Measurements from ENCODE around the gene PLPP7.

DNA sequence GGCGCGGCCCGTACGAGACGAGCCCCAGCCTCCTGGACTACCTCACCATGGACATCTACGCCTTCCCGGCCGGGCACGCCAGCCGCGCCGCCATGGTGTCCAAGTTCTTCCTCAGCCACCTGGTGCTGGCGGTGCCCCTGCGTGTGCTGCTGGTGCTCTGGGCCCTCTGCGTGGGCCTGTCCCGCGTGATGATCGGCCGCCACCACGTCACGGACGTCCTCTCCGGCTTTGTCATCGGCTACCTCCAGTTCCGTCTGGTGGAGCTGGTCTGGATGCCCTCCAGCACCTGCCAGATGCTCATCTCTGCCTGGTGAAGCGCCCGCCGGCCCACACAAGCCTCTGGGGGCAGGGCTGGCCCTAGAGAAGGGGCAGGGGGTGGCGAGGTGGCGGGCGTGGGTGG lies 18.5 kb downstream of the PLPP7 start:
- TF ChIP-seq, protein P1, sequence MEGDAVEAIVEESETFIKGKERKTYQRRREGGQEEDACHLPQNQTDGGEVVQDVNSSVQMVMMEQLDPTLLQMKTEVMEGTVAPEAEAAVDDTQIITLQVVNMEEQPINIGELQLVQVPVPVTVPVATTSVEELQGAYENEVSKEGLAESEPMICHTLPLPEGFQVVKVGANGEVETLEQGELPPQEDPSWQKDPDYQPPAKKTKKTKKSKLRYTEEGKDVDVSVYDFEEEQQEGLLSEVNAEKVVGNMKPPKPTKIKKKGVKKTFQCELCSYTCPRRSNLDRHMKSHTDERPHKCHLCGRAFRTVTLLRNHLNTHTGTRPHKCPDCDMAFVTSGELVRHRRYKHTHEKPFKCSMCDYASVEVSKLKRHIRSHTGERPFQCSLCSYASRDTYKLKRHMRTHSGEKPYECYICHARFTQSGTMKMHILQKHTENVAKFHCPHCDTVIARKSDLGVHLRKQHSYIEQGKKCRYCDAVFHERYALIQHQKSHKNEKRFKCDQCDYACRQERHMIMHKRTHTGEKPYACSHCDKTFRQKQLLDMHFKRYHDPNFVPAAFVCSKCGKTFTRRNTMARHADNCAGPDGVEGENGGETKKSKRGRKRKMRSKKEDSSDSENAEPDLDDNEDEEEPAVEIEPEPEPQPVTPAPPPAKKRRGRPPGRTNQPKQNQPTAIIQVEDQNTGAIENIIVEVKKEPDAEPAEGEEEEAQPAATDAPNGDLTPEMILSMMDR (IDR thresholded peaks at IDR 0.05; ENCODE audit: low read depth, low read length, missing input control): no peak
- TF ChIP-seq JUND (IDR thresholded peaks at IDR 0.05): no peak
- TF ChIP-seq YY1 (IDR thresholded peaks at IDR 0.05): no peak
- no peak for TF ChIP-seq EGR1 (IDR thresholded peaks at IDR 0.05; ENCODE audit: low read depth in 2 of 2)
- TF ChIP-seq RXRA (IDR thresholded peaks at IDR 0.05): no peak
- no peak for TF ChIP-seq SP1 (IDR thresholded peaks at IDR 0.05)
- no peak for TF ChIP-seq TAF1 (conservative IDR thresholded peaks at IDR 0.05)
- TF ChIP-seq, protein P2, sequence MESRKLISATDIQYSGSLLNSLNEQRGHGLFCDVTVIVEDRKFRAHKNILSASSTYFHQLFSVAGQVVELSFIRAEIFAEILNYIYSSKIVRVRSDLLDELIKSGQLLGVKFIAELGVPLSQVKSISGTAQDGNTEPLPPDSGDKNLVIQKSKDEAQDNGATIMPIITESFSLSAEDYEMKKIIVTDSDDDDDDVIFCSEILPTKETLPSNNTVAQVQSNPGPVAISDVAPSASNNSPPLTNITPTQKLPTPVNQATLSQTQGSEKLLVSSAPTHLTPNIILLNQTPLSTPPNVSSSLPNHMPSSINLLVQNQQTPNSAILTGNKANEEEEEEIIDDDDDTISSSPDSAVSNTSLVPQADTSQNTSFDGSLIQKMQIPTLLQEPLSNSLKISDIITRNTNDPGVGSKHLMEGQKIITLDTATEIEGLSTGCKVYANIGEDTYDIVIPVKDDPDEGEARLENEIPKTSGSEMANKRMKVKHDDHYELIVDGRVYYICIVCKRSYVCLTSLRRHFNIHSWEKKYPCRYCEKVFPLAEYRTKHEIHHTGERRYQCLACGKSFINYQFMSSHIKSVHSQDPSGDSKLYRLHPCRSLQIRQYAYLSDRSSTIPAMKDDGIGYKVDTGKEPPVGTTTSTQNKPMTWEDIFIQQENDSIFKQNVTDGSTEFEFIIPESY (IDR thresholded peaks at IDR 0.05): no peak
- TF ChIP-seq GABPA (IDR thresholded peaks at IDR 0.05 in 1 of 2, conservative IDR thresholded peaks at IDR 0.05 in 1 of 2): no peak
- TF ChIP-seq, protein P3, sequence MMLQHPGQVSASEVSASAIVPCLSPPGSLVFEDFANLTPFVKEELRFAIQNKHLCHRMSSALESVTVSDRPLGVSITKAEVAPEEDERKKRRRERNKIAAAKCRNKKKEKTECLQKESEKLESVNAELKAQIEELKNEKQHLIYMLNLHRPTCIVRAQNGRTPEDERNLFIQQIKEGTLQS (IDR thresholded peaks at IDR 0.05): no peak
- TF ChIP-seq, protein P4, sequence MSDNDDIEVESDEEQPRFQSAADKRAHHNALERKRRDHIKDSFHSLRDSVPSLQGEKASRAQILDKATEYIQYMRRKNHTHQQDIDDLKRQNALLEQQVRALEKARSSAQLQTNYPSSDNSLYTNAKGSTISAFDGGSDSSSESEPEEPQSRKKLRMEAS (IDR thresholded peaks at IDR 0.05): no peak

Measured in liver (tissue), 3 donors.